Neural progenitor cell (in vitro differentiated cells): ENCODE results near the gene NUDT5.

Source experiments
- CTCF ChIP-seq: fragments of 200-600 bp; sonication (generic); IDR thresholded peaks from 2 replicates; pipeline ENCODE4 v1.5.1; 2017; ENCODE audit warnings: antibody characterized with exemption, mild to moderate bottlenecking
- EZH2 ChIP-seq: fragments of 200-600 bp; sonication (generic); IDR thresholded peaks from 2 replicates; pipeline ENCODE4 v1.6.1; 2017; ENCODE audit warnings: antibody characterized with exemption, mild to moderate bottlenecking, moderate library complexity
- EZH2phosphoT487 ChIP-seq: fragments of 200-600 bp; sonication (generic); IDR thresholded peaks from 2 replicates; pipeline ENCODE4 v1.6.1; 2017; ENCODE audit warnings: antibody characterized with exemption

- TF ChIP-seq CTCF (no peak), EZH2 (peak; percentile 52), EZH2phosphoT487 (no peak)
These were observed at the start of gene NUDT5, which contains the start of gene CDC123 for GRCh38 chr10:12195603-12196506.
